Measurements from ENCODE around the gene ENTHD1. TPM values are rescaled to one million over a fixed set of nuclear protein-coding genes. Genes with fewer than 3 reads are reported as not detected.

The ENTHD1 gene
- total RNA-seq, 2 experiments from 2014 or later = 0.47 TPM; not detected in 1

DNA sequence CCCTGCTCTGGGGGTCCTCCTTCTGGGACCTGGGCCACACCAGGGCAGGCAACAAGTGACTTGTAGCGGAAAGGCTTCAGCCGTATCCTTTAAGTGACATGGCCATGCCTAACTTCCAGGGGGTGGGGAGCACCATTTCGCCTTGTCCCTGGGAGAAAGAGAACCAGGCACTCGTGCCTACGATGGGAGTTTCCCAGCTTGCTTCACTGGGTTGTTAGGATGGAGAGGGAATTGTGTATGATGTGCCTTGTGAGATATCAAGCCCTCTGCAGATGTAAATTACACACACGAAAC, 171.6 kb downstream of the ENTHD1 start:
- ATAC-seq (ENCODE audit: poor library complexity) (no peak), DNase-seq (peak in 1 of 14 experiments; percentile 23)
- peaks cover 3% of the 10 kb centered on the region for H3K4me1 ChIP-seq (ENCODE audit: insufficient read depth, low read length)
- H3K27me3 ChIP-seq (ENCODE audit: control insufficient read depth in 1 of 2, insufficient read depth in 2 of 2, low read length in 2 of 2) = no peaks in the 10 kb centered on the region
- H3K9me3 ChIP-seq (ENCODE audit: control insufficient read depth in 1 of 2, insufficient read depth in 1 of 2, low read length in 2 of 2) = no peaks in the 10 kb centered on the region
- Mint-ChIP-seq H3K4me3 (no peak overlapping the region), H3K27ac (no peak overlapping the region), H3K36me3 (ENCODE audit: low read depth) (no peaks in the 10 kb centered on the region), H3K9me3 (no peaks in the 10 kb centered on the region), H3K4me1 (ENCODE audit: low read depth) (no peaks in the 10 kb centered on the region), H3K27me3 (no peaks in the 10 kb centered on the region)
- TF ChIP-seq, protein P1, sequence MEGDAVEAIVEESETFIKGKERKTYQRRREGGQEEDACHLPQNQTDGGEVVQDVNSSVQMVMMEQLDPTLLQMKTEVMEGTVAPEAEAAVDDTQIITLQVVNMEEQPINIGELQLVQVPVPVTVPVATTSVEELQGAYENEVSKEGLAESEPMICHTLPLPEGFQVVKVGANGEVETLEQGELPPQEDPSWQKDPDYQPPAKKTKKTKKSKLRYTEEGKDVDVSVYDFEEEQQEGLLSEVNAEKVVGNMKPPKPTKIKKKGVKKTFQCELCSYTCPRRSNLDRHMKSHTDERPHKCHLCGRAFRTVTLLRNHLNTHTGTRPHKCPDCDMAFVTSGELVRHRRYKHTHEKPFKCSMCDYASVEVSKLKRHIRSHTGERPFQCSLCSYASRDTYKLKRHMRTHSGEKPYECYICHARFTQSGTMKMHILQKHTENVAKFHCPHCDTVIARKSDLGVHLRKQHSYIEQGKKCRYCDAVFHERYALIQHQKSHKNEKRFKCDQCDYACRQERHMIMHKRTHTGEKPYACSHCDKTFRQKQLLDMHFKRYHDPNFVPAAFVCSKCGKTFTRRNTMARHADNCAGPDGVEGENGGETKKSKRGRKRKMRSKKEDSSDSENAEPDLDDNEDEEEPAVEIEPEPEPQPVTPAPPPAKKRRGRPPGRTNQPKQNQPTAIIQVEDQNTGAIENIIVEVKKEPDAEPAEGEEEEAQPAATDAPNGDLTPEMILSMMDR (IDR thresholded peaks at IDR 0.05) = no peak
- ChIA-PET POLR2A (no interaction called here), CTCF (no interaction called here)
- no peak overlapping the region for H3K27ac ChIP-seq (ENCODE audit: low read depth in 1 of 2, low read length in 2 of 2)
- no peak overlapping the region for H3K4me3 ChIP-seq (ENCODE audit: low read length)
- H3K36me3 ChIP-seq (ENCODE audit: insufficient read depth, low read length) = no peaks in the 10 kb centered on the region
- intact Hi-C loops (cut with DNase I, micrococcal nuclease) = no loop called here

DNA sequence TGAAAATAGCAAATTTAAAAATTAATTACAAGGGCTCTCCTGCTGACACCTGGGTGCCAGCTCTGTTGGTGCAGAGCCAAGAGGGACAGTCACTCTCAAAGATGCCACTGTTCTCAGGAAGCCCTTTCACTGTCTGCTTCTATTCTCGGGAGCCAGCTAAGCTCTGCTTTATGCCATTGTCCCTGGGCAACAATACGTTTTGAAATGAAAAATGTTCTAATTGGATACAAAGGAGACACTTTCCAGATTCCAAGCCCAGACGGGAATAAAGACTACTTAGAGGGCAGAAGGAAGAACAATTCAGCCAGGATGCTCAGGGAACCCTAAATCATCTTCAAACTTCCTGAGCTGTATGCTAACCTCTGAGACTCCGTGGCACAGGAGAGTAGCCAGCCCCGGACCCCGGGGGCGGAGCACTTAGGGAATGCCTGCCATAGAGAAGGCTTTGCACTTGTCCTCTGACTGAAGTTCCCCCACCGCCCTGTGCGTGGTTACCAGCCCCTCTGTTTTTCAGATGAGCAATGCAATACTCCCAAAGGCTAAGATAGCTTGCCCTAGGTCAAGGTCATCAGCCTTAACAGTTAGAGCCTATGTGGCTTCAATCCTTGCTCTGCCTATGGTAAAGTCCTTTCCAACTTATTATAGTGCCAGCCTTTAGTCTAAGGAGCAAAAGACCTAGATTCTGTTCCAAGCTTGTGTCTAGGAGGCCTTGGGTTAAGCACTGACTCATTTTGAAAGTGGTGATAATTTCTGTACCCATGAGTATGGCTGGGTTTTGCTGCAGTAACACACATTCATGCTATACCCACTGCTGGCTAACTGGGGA, 172.1 kb downstream of the ENTHD1 start:
- Mint-ChIP-seq H3K36me3 (ENCODE audit: low read depth) (no peaks in the 10 kb centered on the region), H3K27ac (no peak overlapping the region), H3K4me3 (no peak overlapping the region), H3K9me3 (no peaks in the 10 kb centered on the region), H3K4me1 (ENCODE audit: low read depth) (no peaks in the 10 kb centered on the region), H3K27me3 (no peaks in the 10 kb centered on the region)
- TF ChIP-seq, protein P1 (IDR thresholded peaks at IDR 0.05) = no peak
- ChIA-PET CTCF (no interaction called here), POLR2A (no interaction called here)
- intact Hi-C loops (cut with DNase I, micrococcal nuclease) = no loop called here
- H3K27ac ChIP-seq (ENCODE audit: low read depth in 1 of 2, low read length in 2 of 2) = no peak overlapping the region
- H3K27me3 ChIP-seq (ENCODE audit: control insufficient read depth in 1 of 2, insufficient read depth in 2 of 2, low read length in 2 of 2) = no peaks in the 10 kb centered on the region
- H3K36me3 ChIP-seq (ENCODE audit: insufficient read depth, low read length) = no peaks in the 10 kb centered on the region
- no peak for ATAC-seq (ENCODE audit: poor library complexity)
- peak in 1 of 14 experiments; percentile 12 for DNase-seq
- peaks cover 3% of the 10 kb centered on the region for H3K4me1 ChIP-seq (ENCODE audit: insufficient read depth, low read length)
- no peaks in the 10 kb centered on the region for H3K9me3 ChIP-seq (ENCODE audit: control insufficient read depth in 1 of 2, insufficient read depth in 1 of 2, low read length in 2 of 2)
- H3K4me3 ChIP-seq (ENCODE audit: low read length) = no peak overlapping the region

DNA sequence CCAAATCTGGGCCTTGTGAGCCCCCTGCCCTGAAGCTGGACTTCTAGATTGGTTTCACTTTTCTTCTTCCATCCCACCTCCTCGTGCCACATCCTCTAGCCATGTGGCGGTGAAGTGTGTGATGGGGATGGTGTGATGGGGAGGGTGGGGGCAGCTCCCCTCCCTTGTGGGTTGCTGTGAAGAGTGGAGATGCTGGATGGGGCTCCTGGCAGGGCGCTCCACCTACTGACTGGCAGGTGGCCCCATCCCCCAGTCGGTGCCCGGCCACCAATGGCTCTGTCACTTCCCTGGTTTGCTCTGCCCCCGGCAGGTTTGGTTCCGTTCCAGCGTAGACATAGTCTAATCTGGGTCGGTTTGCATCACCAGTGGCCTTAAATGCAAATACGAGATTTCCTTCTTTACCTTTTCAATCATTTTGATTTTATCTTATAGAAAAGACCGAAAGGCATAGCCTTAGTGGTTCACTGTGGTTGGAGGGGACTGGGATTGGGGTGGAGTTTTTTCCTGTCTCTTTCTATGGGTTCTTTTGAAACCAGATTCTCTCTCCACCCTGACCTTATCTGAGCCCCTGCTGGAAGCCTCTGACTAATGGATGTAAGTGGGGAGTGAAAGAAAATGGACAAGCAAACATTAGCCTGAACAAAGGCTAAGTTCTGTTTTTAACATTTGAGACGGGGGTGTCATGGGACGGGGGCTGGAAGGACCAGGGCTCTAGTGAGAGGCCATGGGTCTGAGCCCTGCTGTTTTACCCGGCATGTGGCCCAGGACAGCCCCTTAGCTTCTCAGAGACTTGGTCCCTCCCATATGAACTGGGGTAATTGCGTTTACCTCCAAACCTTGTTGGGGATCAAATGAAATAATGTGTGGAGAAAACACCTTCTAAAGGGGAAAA, 173.8 kb downstream of the ENTHD1 start:
- H3K4me1 ChIP-seq (ENCODE audit: insufficient read depth, low read length) = peaks cover 3% of the 10 kb centered on the region
- H3K27ac Mint-ChIP-seq = no peak overlapping the region
- no peak overlapping the region for H3K27ac ChIP-seq (ENCODE audit: low read depth in 1 of 2, low read length in 2 of 2)
- no peaks in the 10 kb centered on the region for H3K27me3 ChIP-seq (ENCODE audit: control insufficient read depth in 1 of 2, insufficient read depth in 2 of 2, low read length in 2 of 2)
- DNase-seq (peak in 1 of 14 experiments; percentile 19), ATAC-seq (ENCODE audit: poor library complexity) (no peak)
- no peak overlapping the region for H3K4me3 Mint-ChIP-seq
- no peaks in the 10 kb centered on the region for H3K4me1 Mint-ChIP-seq (ENCODE audit: low read depth)
- intact Hi-C loops (cut with DNase I, micrococcal nuclease) = loop anchor here in 1 of 2 experiments (5.0 kb wide), 1 partner anchor 78 kb away; no protein-coding TSS in a partner anchor
- POLR2A ChIA-PET = no interaction called here
- no peaks in the 10 kb centered on the region for H3K36me3 Mint-ChIP-seq (ENCODE audit: low read depth)
- no peaks in the 10 kb centered on the region for H3K36me3 ChIP-seq (ENCODE audit: insufficient read depth, low read length)
- TF ChIP-seq, protein P1 (IDR thresholded peaks at IDR 0.05) = no peak
- H3K27me3 Mint-ChIP-seq = no peaks in the 10 kb centered on the region
- CTCF ChIA-PET = no interaction called here
- no peaks in the 10 kb centered on the region for H3K9me3 Mint-ChIP-seq
- H3K9me3 ChIP-seq (ENCODE audit: control insufficient read depth in 1 of 2, insufficient read depth in 1 of 2, low read length in 2 of 2) = no peaks in the 10 kb centered on the region
- H3K4me3 ChIP-seq (ENCODE audit: low read length) = no peak overlapping the region

Measured in CD4-positive, alpha-beta T cell (primary cell).